Neutrophil (primary cell): ENCODE measurements around the gene SPATA25.

ENCODE experiments used
- H3K27ac ChIP-seq: fragments of 200-600 bp; sonication (generic); 2 replicates; pipeline ENCODE4 v1.5.1; 2016; ENCODE audit warnings: mild to moderate bottlenecking, moderate library complexity
- H3K27me3 ChIP-seq: fragments of 200-600 bp; sonication (generic); 2 replicates; pipeline ENCODE4 v1.6.0; 2016; ENCODE audit warnings: mild to moderate bottlenecking
- H3K36me3 ChIP-seq: fragments of 200-600 bp; sonication (generic); 2 replicates; pipeline ENCODE4 v1.5.1; 2017
- H3K4me1 ChIP-seq, 2 experiments: fragments of 200-600 bp in 1 of 2; sonication (generic) in 1 of 2; 1 replicate in 1 of 2; 2 replicates in 1 of 2; pipeline versions ENCODE4 v1.5.1 to v1.6.1; 2013 to 2016; ENCODE audit warnings: low read depth in 1 of 2, low read length in 1 of 2, mild to moderate bottlenecking in 1 of 2, moderate library complexity in 1 of 2; ENCODE audit not compliant: control insufficient read depth in 1 of 2, insufficient read depth in 1 of 2
- H3K4me3 ChIP-seq, 2 experiments: fragments of 200-600 bp in 1 of 2; sonication (generic) in 1 of 2; 1 replicate in 1 of 2; 2 replicates in 1 of 2; pipeline ENCODE4 v1.5.1; 2013 to 2016; ENCODE audit warnings: low read depth in 1 of 2, low read length in 1 of 2, mild to moderate bottlenecking in 1 of 2, moderate library complexity in 1 of 2
- H3K9me3 ChIP-seq: fragments of 200-600 bp; sonication (generic); 2 replicates; pipeline ENCODE4 v1.5.1; 2016
- TF ChIP-seq, protein P1 (sequence below): fragments of 200-600 bp; sonication (generic); IDR thresholded peaks from 2 replicates; pipeline ENCODE4 v1.5.1; 2016; ENCODE audit warnings: antibody characterized with exemption

Gene SPATA25

DNA sequence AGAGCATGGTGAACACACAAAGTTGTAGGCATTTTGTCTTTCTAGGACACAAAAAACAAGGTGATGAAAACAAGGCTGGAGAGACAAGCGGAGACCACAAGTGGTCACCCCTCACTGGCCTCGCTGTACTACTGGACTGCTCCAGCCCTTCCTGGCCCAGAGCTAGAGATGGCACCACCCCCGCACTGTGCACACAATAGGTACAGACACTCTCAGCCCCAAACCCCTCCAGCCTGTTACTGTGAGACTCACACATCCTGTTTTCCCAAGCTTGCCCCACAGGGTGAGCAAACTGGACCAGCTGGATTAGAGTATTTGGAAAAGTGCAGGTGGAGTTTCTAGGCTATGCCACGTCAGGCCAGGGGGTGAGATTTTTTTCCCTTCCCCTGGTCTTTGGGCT is 14.8 kb downstream of the SPATA25 start:
- H3K27me3 ChIP-seq, result no peaks in the 10 kb centered on the region
- TF ChIP-seq, protein P1, sequence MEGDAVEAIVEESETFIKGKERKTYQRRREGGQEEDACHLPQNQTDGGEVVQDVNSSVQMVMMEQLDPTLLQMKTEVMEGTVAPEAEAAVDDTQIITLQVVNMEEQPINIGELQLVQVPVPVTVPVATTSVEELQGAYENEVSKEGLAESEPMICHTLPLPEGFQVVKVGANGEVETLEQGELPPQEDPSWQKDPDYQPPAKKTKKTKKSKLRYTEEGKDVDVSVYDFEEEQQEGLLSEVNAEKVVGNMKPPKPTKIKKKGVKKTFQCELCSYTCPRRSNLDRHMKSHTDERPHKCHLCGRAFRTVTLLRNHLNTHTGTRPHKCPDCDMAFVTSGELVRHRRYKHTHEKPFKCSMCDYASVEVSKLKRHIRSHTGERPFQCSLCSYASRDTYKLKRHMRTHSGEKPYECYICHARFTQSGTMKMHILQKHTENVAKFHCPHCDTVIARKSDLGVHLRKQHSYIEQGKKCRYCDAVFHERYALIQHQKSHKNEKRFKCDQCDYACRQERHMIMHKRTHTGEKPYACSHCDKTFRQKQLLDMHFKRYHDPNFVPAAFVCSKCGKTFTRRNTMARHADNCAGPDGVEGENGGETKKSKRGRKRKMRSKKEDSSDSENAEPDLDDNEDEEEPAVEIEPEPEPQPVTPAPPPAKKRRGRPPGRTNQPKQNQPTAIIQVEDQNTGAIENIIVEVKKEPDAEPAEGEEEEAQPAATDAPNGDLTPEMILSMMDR, result no peak
- H3K9me3 ChIP-seq, result no peaks in the 10 kb centered on the region
- H3K4me1 ChIP-seq, result no peaks in the 10 kb centered on the region
- peaks cover 16% of the 10 kb centered on the region for H3K36me3 ChIP-seq
- no peak overlapping the region for H3K4me3 ChIP-seq
- H3K27ac ChIP-seq, result no peak overlapping the region

DNA sequence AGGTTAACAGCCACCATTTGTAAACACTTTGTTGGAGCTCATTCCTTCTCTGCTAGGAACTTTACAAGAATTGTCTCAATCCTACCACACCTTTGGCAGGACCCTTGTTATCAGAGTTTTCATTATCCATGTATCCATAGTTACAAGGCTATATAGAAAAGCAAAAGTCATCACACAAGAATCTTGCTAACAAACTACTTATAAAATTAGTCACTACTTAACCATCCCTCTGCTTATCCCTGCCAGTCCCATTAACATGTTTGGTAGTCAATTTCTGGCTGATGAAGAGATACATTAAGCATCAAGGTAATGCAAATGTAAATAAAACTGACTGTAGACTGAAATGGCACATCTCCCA is 19.6 kb downstream of the SPATA25 start:
- no peak overlapping the region for H3K4me3 ChIP-seq
- no peak overlapping the region for H3K27ac ChIP-seq
- peaks cover 3% of the 10 kb centered on the region for H3K36me3 ChIP-seq
- TF ChIP-seq, protein P1, result no peak
- no peaks in the 10 kb centered on the region for H3K9me3 ChIP-seq
- no peaks in the 10 kb centered on the region for H3K4me1 ChIP-seq
- no peaks in the 10 kb centered on the region for H3K27me3 ChIP-seq

DNA sequence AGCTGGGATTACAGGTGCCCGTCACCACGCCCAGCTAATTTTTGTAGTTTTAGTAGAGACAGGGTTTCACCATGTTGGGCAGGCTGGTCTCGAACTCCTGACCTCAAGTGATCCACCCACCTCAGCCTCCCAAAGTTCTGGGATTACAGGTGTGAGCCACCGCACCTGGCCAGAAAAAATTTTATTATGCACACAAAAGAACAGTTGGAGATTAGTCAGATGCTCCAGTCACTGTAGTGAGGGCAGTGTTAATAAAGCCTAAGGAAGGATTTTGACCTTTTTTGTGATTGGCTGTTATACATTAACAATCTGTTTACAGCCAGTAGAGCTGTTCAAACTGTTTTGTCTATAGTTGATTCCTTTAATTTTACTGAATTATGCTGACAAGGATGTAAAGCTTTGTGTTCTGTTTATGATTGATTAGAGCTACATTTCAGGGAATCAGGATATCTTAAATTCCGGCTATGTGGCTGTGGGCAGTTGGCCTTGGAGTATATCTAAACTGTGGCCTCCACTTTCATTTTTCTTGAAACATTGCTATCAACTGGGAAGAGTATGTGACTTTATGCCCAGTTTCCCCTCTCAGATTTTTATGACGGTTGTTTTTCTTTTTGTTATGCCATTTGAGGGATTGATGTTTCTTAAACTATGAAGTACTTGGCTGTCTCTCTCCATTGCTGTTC is 20.1 kb downstream of the SPATA25 start:
- H3K27me3 ChIP-seq, result no peaks in the 10 kb centered on the region
- H3K4me1 ChIP-seq, result no peaks in the 10 kb centered on the region
- no peaks in the 10 kb centered on the region for H3K9me3 ChIP-seq
- H3K27ac ChIP-seq, result no peak overlapping the region
- H3K4me3 ChIP-seq, result no peak overlapping the region
- no peaks in the 10 kb centered on the region for H3K36me3 ChIP-seq
- TF ChIP-seq, protein P1, result no peak

DNA sequence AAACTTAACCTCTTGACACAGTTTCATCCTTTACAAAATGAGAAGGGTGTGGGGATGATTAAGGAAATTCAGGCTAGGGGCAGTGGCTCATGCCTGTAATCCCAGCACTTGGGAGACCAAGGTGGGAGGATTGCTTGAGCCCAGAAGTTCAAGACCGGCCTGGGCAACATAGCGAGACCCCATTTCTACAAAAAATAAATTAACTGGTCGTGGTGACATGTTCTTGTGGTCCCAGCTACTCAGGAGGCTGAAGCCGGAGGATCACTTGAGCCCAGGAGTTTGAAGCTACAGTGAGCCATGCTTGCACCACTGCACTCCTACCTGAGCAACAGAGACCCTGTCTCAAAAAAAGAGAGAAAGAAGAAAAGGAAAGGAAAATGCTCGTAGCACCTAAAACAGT is 21.0 kb downstream of the SPATA25 start:
- H3K4me1 ChIP-seq, result no peaks in the 10 kb centered on the region
- H3K36me3 ChIP-seq, result no peaks in the 10 kb centered on the region
- no peaks in the 10 kb centered on the region for H3K9me3 ChIP-seq
- no peak overlapping the region for H3K4me3 ChIP-seq
- TF ChIP-seq, protein P1, result no peak
- no peak overlapping the region for H3K27ac ChIP-seq
- H3K27me3 ChIP-seq, result no peaks in the 10 kb centered on the region

DNA sequence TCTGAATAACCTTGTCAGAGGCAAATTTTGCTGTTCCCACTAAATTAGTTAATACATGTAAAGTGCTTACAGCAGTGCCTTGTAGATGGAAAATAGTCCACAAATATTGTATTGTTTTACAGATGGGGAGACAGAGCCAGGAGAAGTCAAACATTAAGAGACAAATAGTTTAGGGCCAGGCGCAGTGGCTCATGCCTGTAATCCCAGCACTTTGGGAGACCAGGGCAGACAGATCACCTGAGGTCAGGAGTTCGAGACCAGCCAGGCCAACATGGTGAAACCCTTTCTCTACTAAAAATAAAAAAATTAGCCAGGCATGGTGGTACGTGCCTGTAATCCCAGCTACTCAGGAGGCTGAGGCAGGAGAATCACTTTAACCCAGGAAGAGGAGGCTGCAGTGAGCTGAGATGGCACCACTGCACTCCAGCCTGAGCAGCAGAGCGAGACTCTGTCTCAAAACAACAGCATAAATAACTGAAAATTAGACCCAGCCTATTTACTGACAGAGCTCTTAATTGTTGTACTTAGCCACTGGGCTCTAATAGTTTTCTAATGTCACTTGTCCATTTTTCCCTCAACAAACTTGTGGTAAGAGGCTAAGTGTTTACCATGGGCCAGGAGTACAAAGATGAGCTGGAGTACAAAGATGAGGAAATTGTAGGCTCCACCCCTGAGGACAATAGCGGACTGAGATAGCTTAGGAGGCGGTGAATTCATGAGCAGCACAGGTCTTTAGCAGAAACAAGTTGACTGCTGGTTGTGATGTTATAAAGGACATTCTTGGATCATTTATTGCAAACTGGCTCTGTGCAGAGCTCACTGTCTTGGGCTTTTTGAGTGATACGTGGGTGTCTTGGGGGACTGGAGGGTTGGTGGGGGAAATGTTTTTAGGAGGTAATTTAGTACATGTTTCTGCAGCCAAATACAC is 23.6 kb downstream of the SPATA25 start:
- Histone ChIP-seq H3K27me3 (no peaks in the 10 kb centered on the region), H3K9me3 (no peaks in the 10 kb centered on the region), H3K36me3 (no peaks in the 10 kb centered on the region), H3K4me1 (no peaks in the 10 kb centered on the region), H3K4me3 (no peak overlapping the region), H3K27ac (no peak overlapping the region)
- TF ChIP-seq, protein P1, result no peak
